GM19395 (cell line): ENCODE results near the gene SLC9A7.

ENCODE experiments used
- ATAC-seq: cut with Tn5 transposase; IDR thresholded peaks from one replicate; pipeline ENCODE4 v1.9.1; 2021; ENCODE audit warnings: mild to moderate bottlenecking, moderate library complexity; ENCODE audit not compliant: unreplicated experiment

SLC9A7 gene

DNA sequence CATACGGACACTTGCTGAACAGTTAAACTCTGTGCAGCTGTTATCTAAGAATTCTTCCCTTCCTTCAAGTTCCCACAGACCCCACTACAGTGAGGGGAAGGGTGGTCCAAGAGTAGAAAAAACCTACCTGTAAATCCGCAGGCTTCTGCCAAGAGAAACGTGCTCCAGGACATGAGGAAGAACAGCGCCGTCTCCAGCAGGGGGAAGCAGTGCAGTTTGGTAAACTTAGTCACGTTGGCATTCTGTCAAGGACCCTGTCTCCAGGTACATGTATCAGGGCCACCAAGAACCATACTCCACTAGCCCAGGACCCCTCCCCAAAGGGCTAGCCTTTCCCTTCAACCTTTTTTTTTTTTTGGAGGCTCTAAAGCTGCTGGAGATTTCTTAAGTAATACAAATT, 105.4 kb downstream of the SLC9A7 start:
- no peak for ATAC-seq

DNA sequence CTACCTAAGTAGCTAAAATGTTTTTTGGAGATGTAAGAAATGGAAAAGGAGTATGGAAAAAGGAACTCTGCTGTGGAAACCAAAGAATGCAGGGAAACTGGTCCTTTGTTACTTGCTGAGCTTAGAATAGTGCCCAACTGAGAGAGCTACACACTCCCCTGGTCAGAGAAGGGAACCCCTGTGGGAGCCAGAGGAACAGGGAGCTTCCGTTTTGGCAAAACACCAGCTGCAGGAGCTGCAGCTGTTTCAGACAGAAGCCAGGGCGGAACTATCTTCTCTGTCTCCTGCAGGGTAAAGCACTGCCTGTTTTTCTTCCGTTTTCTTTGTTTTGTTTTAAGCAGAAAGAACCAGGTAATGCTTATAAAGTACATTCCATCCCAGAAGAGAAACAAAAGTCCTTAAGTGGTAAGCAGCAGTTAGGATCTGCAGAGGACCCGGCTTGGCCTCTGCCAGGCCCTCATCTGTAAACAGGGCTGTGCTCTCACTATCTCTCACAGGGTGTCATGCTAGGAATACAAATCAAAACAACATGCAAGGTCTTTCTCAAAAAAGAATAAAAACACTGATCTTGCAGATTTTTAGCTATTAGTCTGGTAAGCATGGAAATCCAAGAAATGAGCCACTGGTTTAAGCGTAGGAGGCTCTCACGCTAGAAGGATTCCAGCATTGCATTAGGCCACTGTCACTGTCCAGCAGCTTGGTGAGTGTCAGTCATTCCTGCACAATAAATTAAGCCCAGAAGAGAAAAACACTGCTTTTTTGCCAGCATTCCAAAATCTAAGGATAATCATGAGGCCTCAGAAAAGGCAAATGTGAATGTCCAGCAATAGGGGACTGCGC, 109.3 kb downstream of the SLC9A7 start:
- ATAC-seq: peak; percentile 39

- no peak for ATAC-seq
These were observed 110.3 kb downstream of the SLC9A7 start for GRCh38 chrX:46648660-46649059.

- no peak for ATAC-seq
These were observed 111.7 kb downstream of the SLC9A7 start for GRCh38 chrX:46647251-46647650.

DNA sequence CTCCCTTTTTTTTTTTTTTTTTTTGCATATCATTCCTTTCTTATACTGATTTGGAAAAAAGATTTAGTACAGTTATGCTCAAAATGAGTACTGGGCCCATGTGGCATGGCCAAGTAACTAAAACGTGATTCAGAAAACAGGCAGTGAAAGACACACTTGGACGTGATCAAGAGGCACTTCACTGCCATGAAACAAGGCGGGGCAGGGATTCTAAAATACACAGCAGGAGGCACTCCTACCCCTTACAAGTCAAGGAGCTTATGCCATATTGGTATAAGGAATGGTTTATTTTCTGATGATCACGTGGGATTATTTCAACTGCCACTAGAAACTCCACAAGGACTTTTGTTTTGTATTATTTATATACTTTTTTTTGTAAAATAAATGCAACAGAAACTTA, 113.3 kb downstream of the SLC9A7 start:
- ATAC-seq: no peak

DNA sequence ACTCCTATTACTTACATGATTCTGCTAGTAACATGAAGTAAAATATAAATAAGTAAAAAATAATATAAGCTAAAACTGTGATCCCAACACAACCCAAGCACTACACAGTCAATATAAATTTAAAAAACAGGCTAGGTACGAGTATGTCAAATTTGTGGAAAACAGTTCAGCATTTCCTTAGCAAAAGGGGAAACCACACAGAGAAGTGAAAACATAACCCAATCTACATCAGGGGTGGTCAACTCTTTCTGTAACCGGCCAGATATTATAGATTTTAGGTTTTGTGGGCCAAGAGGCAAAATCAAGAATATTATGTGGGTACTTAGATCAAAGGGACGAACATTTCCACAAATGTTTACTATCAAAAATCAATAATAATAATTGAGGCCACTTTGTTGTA, 115.3 kb downstream of the SLC9A7 start:
- no peak for ATAC-seq

DNA sequence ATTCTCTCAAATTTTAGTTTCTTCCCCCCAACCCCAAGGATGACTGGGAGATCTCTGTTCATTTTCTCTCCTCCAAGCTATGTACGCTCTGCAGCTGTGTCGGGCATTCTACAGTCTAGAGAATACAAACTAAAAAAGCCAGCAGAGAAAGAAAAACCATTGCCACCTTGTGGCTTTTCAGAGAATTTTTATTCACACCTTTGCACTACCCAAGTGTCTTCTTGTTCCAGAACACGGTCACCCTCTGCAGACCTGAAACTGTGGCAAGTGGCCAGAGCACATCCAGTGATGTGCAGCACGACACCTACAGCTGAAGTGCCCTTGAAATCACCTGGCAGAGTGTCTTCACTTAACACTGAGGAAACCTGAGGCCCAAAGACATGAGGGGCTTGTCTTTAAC, 116.8 kb downstream of the SLC9A7 start:
- no peak for ATAC-seq

GRCh38 chrX:46637938-46638337, 121.0 kb downstream of the SLC9A7 start:
- peak; percentile 54 for ATAC-seq

DNA sequence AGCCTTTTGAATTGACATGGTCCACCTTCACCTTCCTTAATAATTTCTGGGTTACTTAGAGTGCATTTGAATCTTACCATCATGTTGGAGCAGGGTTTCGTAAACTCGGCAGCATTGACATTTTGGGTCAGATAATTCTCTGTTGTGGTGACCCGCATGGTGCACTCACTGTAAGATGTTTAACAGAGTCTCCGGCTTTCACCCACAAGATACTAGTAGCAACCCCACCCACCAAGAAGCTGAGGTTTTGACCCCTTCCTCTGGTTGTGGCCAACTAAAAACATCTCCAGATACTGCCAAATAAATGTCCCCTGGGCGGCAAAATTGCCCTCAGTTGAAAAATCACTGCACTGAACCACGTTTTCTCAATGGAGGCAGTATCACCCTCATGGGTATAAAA, 122.7 kb downstream of the SLC9A7 start:
- ATAC-seq: no peak

DNA sequence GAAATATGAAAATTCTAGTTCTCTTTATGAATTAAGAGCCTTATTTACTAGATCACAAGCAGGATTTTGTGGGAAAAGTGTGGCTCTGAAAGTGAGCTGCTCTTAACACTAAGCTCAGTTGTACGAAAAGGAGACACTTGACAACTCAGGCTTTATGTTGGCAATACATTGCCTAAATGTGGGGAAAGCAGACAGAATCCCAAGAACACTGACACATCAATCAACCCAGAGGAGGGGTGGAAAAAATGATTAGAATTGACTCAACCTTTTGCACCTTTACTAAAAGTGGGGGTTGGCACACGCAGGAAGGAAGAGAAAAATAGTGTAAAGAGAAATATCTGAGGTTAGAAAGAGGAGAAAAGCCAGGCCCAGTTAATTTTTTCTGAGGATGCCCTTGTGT, 123.7 kb downstream of the SLC9A7 start:
- ATAC-seq: no peak

DNA sequence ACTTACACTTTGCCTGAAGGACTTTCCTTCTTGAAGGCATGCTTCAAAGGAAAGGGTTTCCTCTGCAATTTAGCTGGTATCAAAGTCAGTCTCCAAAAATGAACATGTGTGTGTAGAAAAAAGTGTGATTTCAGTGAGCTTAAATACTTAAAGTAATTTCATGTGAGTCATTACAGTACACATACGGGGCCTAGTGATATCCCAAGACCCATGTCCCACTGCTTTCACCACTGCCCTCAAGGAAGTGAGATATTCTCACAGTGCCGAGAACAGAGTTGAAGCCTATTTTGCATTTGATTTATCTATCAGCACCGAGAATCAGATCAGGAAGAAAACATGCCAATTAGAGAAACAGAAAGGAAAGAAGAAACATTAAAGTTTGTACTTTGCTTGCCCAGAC, 124.3 kb downstream of the SLC9A7 start:
- ATAC-seq: peak; percentile 40

DNA sequence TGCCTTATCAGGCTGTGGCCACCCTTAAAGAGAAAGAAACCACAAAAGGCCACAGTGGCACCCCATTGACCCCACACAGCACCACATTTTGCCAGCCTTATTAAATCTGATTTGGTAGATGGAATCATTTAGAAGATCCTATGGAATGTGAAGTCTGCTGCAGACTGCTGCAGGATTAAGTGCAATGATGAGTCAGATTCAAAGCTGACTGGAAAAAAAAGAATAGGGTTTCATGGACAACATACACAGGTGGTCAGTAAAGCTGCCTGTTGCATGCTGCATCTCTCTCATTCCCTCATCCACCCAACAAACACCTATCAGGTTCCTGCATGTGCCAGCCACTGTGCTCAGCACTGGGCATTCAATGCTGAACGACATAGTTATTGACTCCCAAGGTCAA, 128.8 kb downstream of the SLC9A7 start:
- no peak for ATAC-seq

DNA sequence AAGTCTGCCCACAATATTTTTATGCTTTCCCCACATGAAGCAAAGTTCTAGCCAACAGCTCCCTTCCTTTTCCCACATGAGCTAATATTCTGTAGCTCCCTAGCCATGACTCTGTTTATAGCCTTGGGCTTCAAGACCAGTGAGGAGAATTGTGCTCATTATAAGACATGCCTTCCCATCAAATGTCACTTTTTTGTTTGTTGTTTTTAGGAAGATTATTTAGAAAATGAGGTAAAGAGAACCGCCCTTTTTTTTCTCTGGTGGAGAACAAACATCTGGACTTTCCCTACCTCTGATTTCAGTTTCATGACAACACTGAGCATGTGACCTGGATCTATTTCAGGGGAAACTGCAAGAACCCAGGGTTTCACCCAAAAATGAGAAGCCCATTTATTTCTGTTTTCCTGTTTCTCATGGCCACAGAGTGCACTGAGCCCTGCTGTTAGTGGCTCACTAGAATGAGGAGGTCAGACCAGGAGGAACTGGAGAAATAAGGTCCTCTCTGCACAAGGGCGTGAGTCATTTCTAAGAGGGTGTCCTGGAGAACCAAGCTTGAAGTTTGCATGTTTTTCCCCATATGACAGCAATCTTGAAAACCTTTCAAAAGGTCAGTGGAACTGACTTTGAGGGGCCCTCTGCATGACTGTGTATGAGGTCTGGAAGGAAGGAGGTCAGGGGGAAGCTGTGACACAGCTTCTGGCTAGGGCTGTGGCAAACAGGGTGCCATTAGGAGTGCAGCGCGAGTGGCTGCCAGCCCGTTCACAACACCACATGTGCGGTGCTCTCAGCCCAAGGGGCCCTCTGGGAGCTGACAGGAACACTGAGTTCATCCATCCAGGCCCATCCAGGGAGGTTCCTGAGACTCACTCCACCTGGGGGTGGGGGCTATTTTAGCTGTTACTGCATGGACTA, 130.2 kb downstream of the SLC9A7 start:
- peak; percentile 90 for ATAC-seq

DNA sequence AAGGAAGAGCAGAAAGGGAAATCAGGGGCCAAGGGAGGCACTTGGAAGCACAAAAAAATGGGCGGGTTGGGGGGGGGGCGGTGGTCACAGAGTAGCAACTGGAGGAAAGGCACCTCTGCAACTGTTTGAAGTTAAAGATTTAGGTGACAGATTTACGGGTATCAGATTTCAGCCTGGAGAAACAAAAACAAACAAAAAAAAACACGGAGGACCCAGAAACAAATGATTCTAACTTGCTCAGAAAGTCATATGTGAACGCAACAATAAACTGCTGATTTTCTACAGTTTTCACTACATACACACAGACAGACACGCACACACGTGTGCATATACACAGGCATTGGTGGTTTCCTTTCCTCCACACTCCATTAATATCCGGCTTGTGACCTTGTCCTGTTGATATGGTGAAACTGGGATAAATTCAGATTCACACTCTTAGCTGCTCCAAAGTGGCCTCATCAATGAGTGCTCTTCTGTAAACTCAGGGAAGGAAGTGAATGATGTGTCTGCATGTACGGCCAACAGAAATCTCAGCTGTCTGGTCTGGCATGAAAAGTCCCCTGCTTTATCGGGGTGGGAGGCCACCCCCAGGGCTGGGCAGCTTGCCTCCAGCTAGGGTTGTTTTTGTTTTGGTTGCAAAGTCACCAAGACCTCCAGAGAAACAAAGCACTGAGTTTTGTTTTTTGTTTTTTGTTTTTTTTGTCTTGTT, 131.1 kb downstream of the SLC9A7 start:
- ATAC-seq: peak; percentile 12

DNA sequence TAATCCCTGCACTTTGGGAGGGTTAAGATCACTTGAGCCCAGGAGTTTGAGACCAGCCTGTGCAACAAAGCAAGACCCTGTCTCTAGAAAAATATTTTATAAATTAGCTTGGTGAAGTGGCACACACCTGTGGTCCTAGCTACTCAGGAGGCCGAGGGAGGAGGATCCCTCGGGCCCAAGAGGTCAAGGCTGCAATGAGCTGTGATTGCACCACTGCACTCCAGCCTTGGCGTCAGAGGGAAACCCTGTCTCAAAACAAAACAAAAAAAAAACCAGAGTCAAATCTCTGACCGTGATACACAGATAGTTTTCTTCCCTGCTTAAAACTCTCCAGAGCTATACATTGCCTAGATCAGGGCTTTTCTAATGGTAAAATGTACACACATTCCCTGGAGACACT, 131.9 kb downstream of the SLC9A7 start:
- no peak for ATAC-seq

DNA sequence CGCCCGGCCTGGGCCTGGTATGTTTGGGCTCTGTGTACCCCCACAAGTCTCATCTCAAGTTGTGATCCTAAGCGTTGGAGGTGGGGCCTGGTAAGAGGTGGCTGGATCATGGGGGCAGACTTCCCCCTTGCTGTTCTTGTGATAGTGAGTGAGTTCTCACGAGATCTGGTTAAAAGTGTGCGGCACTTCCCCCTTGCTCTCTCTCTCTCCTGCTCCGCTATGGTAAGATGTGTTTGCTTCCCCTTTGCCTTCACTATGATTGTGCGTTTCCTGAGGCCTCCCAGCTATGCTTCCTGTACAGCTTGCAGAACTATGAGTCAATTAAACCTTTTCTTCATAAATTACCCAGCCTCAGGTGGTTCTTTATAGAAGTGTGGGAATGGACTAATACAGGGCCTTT, 132.4 kb downstream of the SLC9A7 start:
- ATAC-seq: no peak

DNA sequence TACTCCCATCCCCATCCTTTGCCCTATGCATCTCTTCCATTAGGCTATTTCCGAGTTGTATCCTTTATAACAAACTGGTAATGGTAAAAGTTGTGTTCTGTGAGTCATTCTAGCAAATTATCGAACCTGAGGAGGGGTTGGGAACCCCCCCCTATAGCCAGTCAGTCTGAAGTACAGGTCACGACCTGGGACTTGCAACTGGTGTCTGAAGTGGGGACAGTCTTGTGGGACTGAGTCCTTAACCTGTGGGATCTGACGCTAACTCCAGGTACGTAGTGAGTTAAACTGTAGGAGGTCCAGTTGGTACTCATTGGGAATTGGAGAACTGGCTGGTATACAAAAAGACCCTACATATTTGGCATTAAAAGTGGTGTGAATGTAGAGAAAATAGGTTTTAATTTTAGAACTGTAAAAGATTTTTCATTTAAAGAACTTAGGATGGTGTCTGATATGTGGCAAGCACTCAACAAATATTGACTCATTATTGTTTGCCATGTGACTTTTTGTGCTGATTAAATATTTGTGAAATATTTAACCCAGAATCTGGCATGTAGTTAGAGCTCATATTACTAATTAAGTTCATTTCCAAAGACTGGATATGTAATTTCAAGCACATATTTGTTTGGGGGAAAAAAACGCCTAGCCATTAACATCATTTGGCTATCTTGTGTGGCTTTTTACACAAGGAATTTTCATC, 134.7 kb downstream of the SLC9A7 start:
- no peak for ATAC-seq

DNA sequence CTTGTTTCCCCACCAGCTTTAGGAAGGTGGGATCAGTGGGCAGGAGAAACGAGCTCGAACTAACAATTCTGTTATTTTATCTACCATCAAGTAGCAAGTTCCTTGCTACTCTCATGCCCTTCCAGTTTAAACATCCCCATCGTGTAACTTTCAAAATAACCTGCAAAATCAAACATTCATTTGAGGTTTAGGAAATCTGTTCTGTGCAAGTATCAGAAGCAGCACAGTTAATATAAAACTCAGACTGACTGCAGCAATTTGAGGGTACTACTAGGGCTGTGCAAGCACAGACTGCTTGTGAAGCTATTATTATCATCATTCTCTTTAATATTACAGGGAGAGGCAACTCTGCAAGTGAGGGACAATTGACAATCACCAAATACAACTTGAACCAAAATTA, 137.3 kb downstream of the SLC9A7 start:
- ATAC-seq: no peak

- no peak for ATAC-seq
These were observed 138.4 kb downstream of the SLC9A7 start for GRCh38 chrX:46620505-46620904.

GRCh38 chrX:46618947-46619346, 140.0 kb downstream of the SLC9A7 start:
- no peak for ATAC-seq

DNA sequence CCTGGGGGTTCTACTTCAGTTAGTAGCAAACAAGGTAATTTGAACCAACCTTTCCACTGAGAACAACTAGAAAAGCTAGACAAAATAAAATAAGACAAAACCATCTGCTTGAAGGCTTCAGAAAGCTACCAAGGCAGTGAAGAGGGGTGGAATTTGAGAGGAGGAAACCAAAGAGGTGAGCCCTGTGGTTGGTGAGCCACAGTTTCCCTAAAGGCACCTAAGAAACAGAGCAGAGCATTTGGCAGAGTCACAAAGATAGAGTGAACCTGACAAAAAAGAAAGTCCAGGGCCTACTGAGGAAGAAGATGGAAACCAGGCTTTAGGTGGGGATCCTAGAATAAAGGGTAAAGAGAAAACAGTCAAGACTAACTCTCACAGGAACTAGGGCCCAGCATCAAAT, 141.0 kb downstream of the SLC9A7 start:
- ATAC-seq: no peak
